HG03060 (cell line): ENCODE data around the gene RBM28.

Experiments
- ATAC-seq: cut with Tn5 transposase; IDR thresholded peaks from one replicate; pipeline ENCODE4 v1.9.1; 2021; ENCODE audit warnings: low read depth, moderate number of reproducible peaks; ENCODE audit not compliant: unreplicated experiment

RBM28 gene

DNA sequence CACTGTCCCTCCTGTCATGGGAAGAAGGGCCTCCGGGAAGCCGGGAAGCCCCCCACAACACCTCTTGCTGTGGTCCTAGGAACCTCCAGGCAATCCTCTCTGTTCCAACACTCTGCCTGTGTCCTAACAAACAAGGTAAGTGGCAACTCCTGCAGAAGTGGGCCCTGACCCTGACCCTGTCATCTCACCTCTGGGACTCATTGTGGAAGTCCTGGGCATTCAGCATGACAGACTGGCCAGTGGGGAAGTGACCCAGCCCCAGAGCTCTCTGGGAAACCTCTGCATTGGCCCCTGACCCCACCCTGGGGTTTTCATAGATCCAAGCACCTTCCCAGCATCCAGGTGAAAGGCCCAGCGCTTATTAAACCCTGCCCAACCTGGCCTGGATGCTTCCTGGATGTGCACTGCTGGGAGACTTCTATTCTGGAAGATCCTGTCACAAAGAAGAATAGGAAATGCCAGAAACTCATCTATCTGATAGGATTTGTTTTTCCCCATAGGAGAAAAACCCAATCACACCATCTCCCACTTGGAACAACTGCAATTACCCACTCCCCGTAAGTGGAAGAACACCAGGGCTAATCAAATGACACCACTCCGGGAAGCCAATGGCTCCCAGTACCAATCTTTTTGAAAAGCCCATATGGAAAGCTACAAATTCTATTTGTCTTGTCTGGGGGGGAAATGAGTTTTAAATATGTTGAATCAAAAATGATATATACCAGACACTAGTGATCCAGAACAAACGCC lies 78.4 kb downstream of the RBM28 start:
- ATAC-seq: no peak

- ATAC-seq: no peak
These were observed 79.2 kb downstream of the RBM28 start for GRCh38 chr7:128264477-128264876.

DNA sequence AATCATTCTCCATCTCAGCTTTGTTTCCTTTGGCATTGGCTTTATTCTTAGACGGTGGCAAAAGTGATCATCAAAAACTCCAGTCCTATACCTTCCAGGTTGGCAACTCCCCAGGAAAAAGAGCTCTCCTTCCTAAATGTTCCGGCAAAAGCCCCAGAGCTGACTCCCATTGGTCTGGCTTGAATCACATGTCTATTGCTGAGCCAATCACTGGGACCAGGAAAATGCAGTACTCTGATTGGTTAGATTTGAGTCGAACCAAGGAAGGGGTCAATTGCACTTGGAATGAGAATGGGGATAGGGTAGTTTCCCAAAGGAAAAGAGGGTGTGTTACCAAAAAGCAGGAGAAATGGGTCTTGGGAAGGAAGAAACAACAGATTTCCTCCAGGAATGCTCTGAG lies 80.3 kb downstream of the RBM28 start:
- no peak for ATAC-seq

- ATAC-seq: no peak
These were observed 81.3 kb downstream of the RBM28 start for GRCh38 chr7:128262273-128263028.

- ATAC-seq: no peak
These were observed 83.5 kb downstream of the RBM28 start for GRCh38 chr7:128260069-128260795.

DNA sequence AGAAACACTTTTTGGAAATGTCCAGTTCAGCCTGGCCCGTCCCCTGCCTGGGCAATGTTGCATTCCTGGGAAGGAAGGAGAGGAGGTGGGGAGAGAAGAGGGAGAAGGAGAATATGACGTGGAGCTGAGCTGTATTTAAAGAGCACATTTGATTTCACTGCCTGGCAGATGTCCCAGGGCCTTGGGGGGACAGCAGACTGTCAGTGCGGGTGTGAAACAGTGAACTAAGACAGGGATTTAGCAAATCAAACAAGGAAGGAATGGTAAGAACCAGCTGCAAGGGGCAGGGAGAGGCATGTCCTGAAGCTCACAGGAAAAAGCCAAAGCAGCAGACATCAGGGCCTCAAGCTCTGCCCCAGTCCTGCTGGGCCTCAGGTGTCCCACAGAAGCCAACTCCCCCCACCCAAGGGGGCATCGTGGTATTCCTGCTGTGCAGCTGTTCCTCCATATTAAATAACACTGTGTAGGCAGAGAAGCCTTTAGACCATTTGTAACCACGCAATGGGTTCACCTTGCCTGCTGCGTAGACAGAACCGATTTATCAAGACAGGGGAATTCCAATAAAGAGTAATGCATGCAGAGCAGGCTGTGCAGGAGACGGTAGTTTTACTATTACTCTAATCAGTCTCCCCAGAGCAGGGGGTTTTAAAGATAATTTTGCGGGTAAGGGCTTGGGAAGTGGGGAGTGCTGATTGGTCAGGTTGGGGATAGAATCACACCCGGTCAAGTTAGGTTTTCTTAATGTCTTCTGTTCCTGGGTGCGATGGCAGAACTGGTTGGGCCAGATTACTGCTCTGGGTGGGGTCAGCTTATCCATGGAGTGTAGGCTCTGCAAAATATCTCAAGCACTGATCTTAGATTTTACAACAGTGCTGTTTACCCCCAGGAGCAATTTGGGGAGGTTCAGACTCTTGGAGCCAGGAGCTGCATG lies 84.3 kb downstream of the RBM28 start:
- ATAC-seq: no peak

GRCh38 chr7:128257458-128257857 lies 86.2 kb downstream of the RBM28 start:
- ATAC-seq: no peak

- ATAC-seq: no peak
These were observed 88.4 kb downstream of the RBM28 start for GRCh38 chr7:128255271-128255670.

GRCh38 chr7:128254470-128254869 lies 89.2 kb downstream of the RBM28 start:
- no peak for ATAC-seq

GRCh38 chr7:128253701-128254100 lies 90.0 kb downstream of the RBM28 start:
- no peak for ATAC-seq

- ATAC-seq: no peak
These were observed 92.4 kb downstream of the RBM28 start for GRCh38 chr7:128251337-128251736.
